HepG2 (cell line): Measurements from ENCODE around the gene INTU. TPM values are rescaled to one million over a fixed set of nuclear protein-coding genes. Genes with fewer than 3 reads are reported as not detected.

Source experiments
- ATAC-seq: fragments of 200-7000 bp; cut with Tn5 transposase; 3 replicates; pipeline ENCODE4 v1.9.1; 2020; ENCODE audit warnings: mild to moderate bottlenecking, moderate library complexity
- BruUV-seq: library from RNA; stranded (reverse); fragments of 400-500 nt; replicated peaks from 2 replicates; lab custom pipeline; 2021; lab: Mats Ljungman, UMichigan
- CTCF ChIA-PET: fragments of 300-600 bp; formaldehyde crosslinking; extraction: SDS; loops from one replicate; lab custom pipeline; 2021; ENCODE audit warnings: low total read pairs, inconsistent platforms, low intra/inter-chr PET ratio; lab: Yijun Ruan, JAX
- POLR2A ChIA-PET: fragments of 350-600 bp; sonication (Branson Sonifier 250); formaldehyde crosslinking; loops from one replicate; lab custom pipeline; 2020; ENCODE audit warnings: antibody characterized with exemption, inconsistent platforms; lab: Yijun Ruan, JAX
- DNase-seq: peaks from one replicate; pipeline ENCODE4 v3.0.0-alpha.2; 2015; ENCODE audit warnings: low spot score
- FAIRE-seq: peaks from 3 replicates; lab custom pipeline; 2011; peaks lifted over from hg19 to GRCh38; lab: Jason Lieb, UNC
- H2AFZ ChIP-seq: one replicate; pipeline ENCODE4 v1.6.1; 2011; ENCODE audit warnings: low read length, inconsistent platforms
- H3K27ac ChIP-seq: fragments of 300-600 bp; 3 replicates; pipeline ENCODE4 v1.8.0; 2011; ENCODE audit warnings: mixed run types, mild to moderate bottlenecking, mixed read lengths, low read length, inconsistent platforms; ENCODE audit not compliant: insufficient read depth; ENCODE audit errors: extremely low read length
- H3K27me3 ChIP-seq, 2 experiments: fragments of 200-600 bp in 1 of 2; 2 replicates in 1 of 2; 3 replicates in 1 of 2; pipeline versions ENCODE4 v1.6.0 to v1.8.0; 2011; ENCODE audit warnings: low read length in 2 of 2, mild to moderate bottlenecking in 2 of 2, moderate library complexity in 2 of 2, inconsistent platforms in 1 of 2; ENCODE audit not compliant: insufficient read depth in 2 of 2, control insufficient read depth in 1 of 2
- H3K36me3 ChIP-seq, 2 experiments: fragments of 200-600 bp in 1 of 2; replicated peaks in 1 of 2; 2 replicates in 1 of 2; 3 replicates in 1 of 2; pipeline versions ENCODE4 v1.5.1 to v1.8.0; 2011; ENCODE audit warnings: low read length in 2 of 2, inconsistent platforms in 1 of 2; ENCODE audit not compliant: insufficient read depth in 2 of 2, control insufficient read depth in 1 of 2
- H3K4me1 ChIP-seq: 2 replicates; pipeline ENCODE4 v1.5.1; 2012; ENCODE audit warnings: low read length, inconsistent platforms; ENCODE audit not compliant: insufficient read depth
- H3K4me2 ChIP-seq: 2 replicates; pipeline ENCODE4 v1.6.0; 2011; ENCODE audit warnings: low read depth, low read length, inconsistent platforms
- H3K4me3 ChIP-seq, 3 experiments: fragments of 200-600 bp in 1 of 3; sonication (generic), shearing (Covaris generic) in 1 of 3; replicated peaks in 1 of 3; 2 replicates each; pipeline ENCODE4 v1.5.1; 2011 to 2016; ENCODE audit warnings: low read length in 3 of 3, inconsistent platforms in 2 of 3, low read depth in 2 of 3, mild to moderate bottlenecking in 2 of 3, control low read depth in 1 of 3, mixed read lengths in 1 of 3; ENCODE audit not compliant: insufficient read depth in 1 of 3
- H3K79me2 ChIP-seq: one replicate; pipeline ENCODE4 v1.6.1; 2011; ENCODE audit warnings: low read length, inconsistent platforms; ENCODE audit not compliant: insufficient read depth
- H3K9ac ChIP-seq: 2 replicates; pipeline ENCODE4 v1.6.0; 2011; ENCODE audit warnings: mild to moderate bottlenecking, low read depth, low read length, inconsistent platforms; ENCODE audit not compliant: insufficient read depth
- H3K9me3 ChIP-seq: 2 replicates; pipeline ENCODE4 v1.5.1; 2012; ENCODE audit warnings: mild to moderate bottlenecking, low read length
- H4K20me1 ChIP-seq: 2 replicates; pipeline ENCODE4 v1.6.0; 2011; ENCODE audit warnings: inconsistent platforms, mild to moderate bottlenecking, low read length, moderate library complexity; ENCODE audit not compliant: insufficient read depth
- CERS6 ChIP-seq: sonication (generic); formaldehyde crosslinking; IDR thresholded peaks from 2 replicates; pipeline ENCODE4 v1.5.0; 2020; ENCODE audit warnings: missing genetic modification reagents
- EEA1 ChIP-seq: sonication (generic); formaldehyde crosslinking; IDR thresholded peaks from 2 replicates; pipeline ENCODE4 v1.5.1; 2020; ENCODE audit warnings: mild to moderate bottlenecking, missing genetic modification reagents, borderline replicate concordance
- FOXA3 ChIP-seq: IDR thresholded peaks from 2 replicates; pipeline ENCODE4 v1.6.1; 2016; ENCODE audit warnings: missing genetic modification reagents, missing compliant biosample characterization
- FOXM1 ChIP-seq: sonication (generic); formaldehyde crosslinking; IDR thresholded peaks from 2 replicates; pipeline ENCODE4 v1.5.0; 2020; ENCODE audit warnings: missing genetic modification reagents
- HMG20A ChIP-seq: IDR thresholded peaks from 2 replicates; pipeline ENCODE4 v1.6.1; 2016; ENCODE audit warnings: borderline replicate concordance
- HMG20B ChIP-seq: conservative IDR thresholded peaks from 2 replicates; pipeline ENCODE4 v1.6.1; 2016; ENCODE audit warnings: missing genetic modification reagents, missing compliant biosample characterization
- TAF1 ChIP-seq: sonication (generic); formaldehyde crosslinking; IDR thresholded peaks from 2 replicates; pipeline ENCODE4 v1.4.0; 2020; ENCODE audit warnings: missing genetic modification reagents
- TBL1XR1 ChIP-seq: fragments of 150-350 bp; IDR thresholded peaks from 2 replicates; pipeline ENCODE4 v1.6.1; 2014; ENCODE audit warnings: borderline replicate concordance, low read length; ENCODE audit not compliant: partially characterized antibody
- THAP7 ChIP-seq: sonication (generic); formaldehyde crosslinking; IDR thresholded peaks from 2 replicates; pipeline ENCODE4 v1.8.1; 2023; ENCODE audit warnings: mild to moderate bottlenecking, missing genetic modification reagents
- ZFP62 ChIP-seq: sonication (generic); formaldehyde crosslinking; IDR thresholded peaks from 2 replicates; pipeline ENCODE4 v1.4.0; 2020; ENCODE audit warnings: missing genetic modification reagents
- ZNF674 ChIP-seq: sonication (generic); formaldehyde crosslinking; IDR thresholded peaks from 2 replicates; pipeline ENCODE4 v1.5.0; 2020; ENCODE audit warnings: low read depth, mild to moderate bottlenecking, missing genetic modification reagents
- WGBS: methylation state at CpG from one replicate; pipeline ENCODE4 v1.1.6; 2017; ENCODE audit warnings: low lambda C conversion rate; 5-methylcytosine and 5-hydroxymethylcytosine counted together
- in situ Hi-C: cut with HindIII; loops from 2 replicates; pipeline ENCODE4 v1.10.0; 2017; ENCODE audit warnings: low pct_unique_long_range_greater_than_20kb; ENCODE audit not compliant: extremely low pct_ligation_motif_present
- intact Hi-C: fragments of 100-400 bp; cut with micrococcal nuclease; formaldehyde crosslinking; loops from one replicate; pipeline ENCODE4 v1.10.0; 2022; ENCODE audit not compliant: unreplicated experiment
- polyA plus RNA-seq, 8 experiments: library from polyadenylated mRNA; depleted of rRNA in 3 of 8; stranded (reverse) in 7 of 8; unstranded in 1 of 8; fragments of >200 nt; fragmentation: Illumina TruSeq in 4 of 8; extraction: Trizol in 4 of 8; gene quantifications; 2 replicates each; pipeline versions ENCODE4 v1.2.1 to v1.2.3, GENCODE V29; 2011 to 2016; ENCODE audit warnings: low read depth in 4 of 8, missing spikeins in 1 of 8, mixed read lengths in 1 of 8; ENCODE audit not compliant: insufficient read depth in 1 of 8
- total RNA-seq, 5 experiments: library from RNA; depleted of rRNA; stranded (reverse); fragments of >200 nt; fragmentation: Illumina TruSeq; extraction: Trizol; gene quantifications; 2 replicates each; pipeline ENCODE4 v1.2.3, GENCODE V29; 2016; ENCODE audit warnings: low read depth in 1 of 5
- TF ChIP-seq, protein P1 (sequence below): sonication (generic); formaldehyde crosslinking; IDR thresholded peaks from 2 replicates; pipeline ENCODE4 v1.4.0; 2020; ENCODE audit warnings: missing genetic modification reagents, mild to moderate bottlenecking, borderline replicate concordance
- TF ChIP-seq, protein P2 (sequence below): sonication (generic); formaldehyde crosslinking; IDR thresholded peaks from 2 replicates; pipeline ENCODE4 v1.8.1; 2023; ENCODE audit warnings: mild to moderate bottlenecking, moderate library complexity, missing genetic modification reagents
- TF ChIP-seq, protein P3 (sequence below): sonication (generic); formaldehyde crosslinking; IDR thresholded peaks from 2 replicates; pipeline ENCODE4 v1.9.0; 2021; ENCODE audit warnings: missing genetic modification reagents, mild to moderate bottlenecking, borderline replicate concordance

The INTU gene
- total and polyA plus RNA-seq, 2 of the 13 experiments (the other 11 are each of a cell fraction or from before 2014, with no cell fraction given): 5.3 to 6.2 TPM

DNA sequence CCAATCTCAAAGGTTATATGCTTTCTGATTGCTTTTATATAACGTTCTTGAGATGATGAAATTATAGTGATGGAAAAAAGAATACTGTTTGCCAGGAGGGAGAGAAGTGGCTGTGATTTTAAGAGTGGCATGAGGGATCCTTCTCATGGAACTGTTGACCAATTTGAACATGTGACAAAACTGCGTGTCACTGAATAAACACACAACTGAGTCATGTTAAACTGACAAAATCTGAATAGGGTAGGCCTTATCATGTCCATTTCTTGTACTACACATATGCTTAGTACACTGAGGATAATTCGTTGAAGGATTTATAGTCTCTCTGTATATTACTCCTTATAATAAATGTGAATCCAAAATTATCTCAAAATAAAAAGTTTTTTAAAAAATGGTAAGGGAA is 127.1 kb downstream of the INTU start:
- peaks cover 3% of the 10 kb centered on the region; the same call in 1 of the 2 replicates for H3K9me3 ChIP-seq
- no peak overlapping the region for H3K4me2 ChIP-seq
- intact Hi-C loops: no loop called here
- no peaks in the 10 kb centered on the region for H3K79me2 ChIP-seq
- no peak overlapping the region for H2AFZ ChIP-seq
- no peak overlapping the region for H3K27ac ChIP-seq
- in situ Hi-C loops: no loop called here
- no peak overlapping the region for H3K4me3 ChIP-seq
- no peak overlapping the region for H3K9ac ChIP-seq
- peaks cover 7% of the 10 kb centered on the region; the same call in 1 of the 2 replicates for H3K4me1 ChIP-seq
- BruUV-seq: no TSS peak
- ChIA-PET POLR2A (no interaction called here), CTCF (no interaction called here)
- H3K27me3 ChIP-seq: no peaks in the 10 kb centered on the region
- no peaks in the 10 kb centered on the region for H4K20me1 ChIP-seq
- H3K36me3 ChIP-seq: no peaks in the 10 kb centered on the region
- WGBS: 9% methylated on average over 3 of the region's 3 CpGs
- ATAC-seq: no peak
- no peak for FAIRE-seq
- peak; percentile 7 for DNase-seq
- TF ChIP-seq HMG20A (CRISPR knock-in tag): no peak
- TF ChIP-seq CERS6 (CRISPR knock-in tag): no peak
- TF ChIP-seq, protein P1, sequence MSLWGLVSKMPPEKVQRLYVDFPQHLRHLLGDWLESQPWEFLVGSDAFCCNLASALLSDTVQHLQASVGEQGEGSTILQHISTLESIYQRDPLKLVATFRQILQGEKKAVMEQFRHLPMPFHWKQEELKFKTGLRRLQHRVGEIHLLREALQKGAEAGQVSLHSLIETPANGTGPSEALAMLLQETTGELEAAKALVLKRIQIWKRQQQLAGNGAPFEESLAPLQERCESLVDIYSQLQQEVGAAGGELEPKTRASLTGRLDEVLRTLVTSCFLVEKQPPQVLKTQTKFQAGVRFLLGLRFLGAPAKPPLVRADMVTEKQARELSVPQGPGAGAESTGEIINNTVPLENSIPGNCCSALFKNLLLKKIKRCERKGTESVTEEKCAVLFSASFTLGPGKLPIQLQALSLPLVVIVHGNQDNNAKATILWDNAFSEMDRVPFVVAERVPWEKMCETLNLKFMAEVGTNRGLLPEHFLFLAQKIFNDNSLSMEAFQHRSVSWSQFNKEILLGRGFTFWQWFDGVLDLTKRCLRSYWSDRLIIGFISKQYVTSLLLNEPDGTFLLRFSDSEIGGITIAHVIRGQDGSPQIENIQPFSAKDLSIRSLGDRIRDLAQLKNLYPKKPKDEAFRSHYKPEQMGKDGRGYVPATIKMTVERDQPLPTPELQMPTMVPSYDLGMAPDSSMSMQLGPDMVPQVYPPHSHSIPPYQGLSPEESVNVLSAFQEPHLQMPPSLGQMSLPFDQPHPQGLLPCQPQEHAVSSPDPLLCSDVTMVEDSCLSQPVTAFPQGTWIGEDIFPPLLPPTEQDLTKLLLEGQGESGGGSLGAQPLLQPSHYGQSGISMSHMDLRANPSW (CRISPR knock-in tag): no peak
- TF ChIP-seq ZFP62 (CRISPR knock-in tag): no peak
- no peak for TF ChIP-seq EEA1
- TF ChIP-seq TBL1XR1: no peak
- TF ChIP-seq FOXA3 (CRISPR knock-in tag): 0 out of 2 replicates have a peak, but pooled peaks have one; percentile 18
- TF ChIP-seq, protein P2, sequence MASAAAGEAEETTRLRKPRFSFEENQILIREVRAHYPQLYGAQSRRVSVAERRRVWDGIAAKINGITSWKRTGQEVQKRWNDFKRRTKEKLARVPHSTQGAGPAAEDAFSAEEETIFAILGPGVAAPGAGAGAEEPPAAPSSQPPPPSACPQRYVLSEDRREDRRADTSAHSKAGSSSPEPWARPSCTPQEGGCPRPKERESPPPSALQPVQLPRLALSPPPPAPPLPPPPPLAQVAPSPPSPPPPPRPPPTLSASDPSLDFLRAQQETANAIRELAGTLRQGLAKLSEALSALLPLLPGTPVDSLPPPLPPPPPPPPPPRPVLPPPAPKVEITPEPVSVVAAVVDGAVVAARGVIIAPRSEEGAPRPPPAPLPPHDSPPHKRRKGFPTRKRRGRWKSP (CRISPR knock-in tag): no peak
- no peak for TF ChIP-seq FOXM1 (CRISPR knock-in tag)
- no peak for TF ChIP-seq THAP7
- TF ChIP-seq, protein P3, sequence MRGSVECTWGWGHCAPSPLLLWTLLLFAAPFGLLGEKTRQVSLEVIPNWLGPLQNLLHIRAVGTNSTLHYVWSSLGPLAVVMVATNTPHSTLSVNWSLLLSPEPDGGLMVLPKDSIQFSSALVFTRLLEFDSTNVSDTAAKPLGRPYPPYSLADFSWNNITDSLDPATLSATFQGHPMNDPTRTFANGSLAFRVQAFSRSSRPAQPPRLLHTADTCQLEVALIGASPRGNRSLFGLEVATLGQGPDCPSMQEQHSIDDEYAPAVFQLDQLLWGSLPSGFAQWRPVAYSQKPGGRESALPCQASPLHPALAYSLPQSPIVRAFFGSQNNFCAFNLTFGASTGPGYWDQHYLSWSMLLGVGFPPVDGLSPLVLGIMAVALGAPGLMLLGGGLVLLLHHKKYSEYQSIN: no peak
- TF ChIP-seq HMG20B (CRISPR knock-in tag): no peak
- no peak for TF ChIP-seq TAF1 (CRISPR knock-in tag)
- TF ChIP-seq ZNF674: no peak
